ENCODE results near the gene NEK3.

GRCh38 chr13:52194184-52194868 lies 34.9 kb upstream of the NEK3 start:
- TF ChIP-seq CTCF (conservative IDR thresholded peaks at IDR 0.05; ENCODE audit: low read depth, low read length) (no peak), EZH2 (IDR thresholded peaks at IDR 0.05; ENCODE audit: low read length, unreplicated experiment) (no peak), EZH2phosphoT487 (IDR thresholded peaks at IDR 0.05; ENCODE audit: borderline replicate concordance, low read length) (no peak)
